LoVo (cell line): ENCODE data around the gene IQCK.

Source experiments
- DNase-seq: peaks from one replicate; pipeline ENCODE4 v3.0.0-alpha.2; 2016; ENCODE audit warnings: low spot score

IQCK gene

DNA sequence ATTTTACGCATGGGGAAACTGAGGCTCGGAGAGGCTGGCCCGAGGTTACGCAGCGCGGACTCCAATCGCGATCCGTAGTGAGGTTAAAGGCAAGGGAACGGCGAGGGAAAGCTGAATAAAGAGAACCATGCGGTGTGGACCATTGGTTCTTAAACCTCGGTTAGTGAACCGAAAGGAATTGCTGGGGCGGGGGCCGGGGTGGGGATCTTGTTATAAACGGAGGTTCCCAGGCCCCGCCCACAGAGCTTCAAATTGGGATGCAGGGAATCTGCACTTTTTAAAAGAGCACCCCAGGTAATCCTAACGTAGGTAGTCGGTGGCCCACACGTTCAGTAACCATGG lies 524 bp downstream of the IQCK start:
- DNase-seq: no peak

- no peak for DNase-seq
These were observed 4.3 kb downstream of the IQCK start for GRCh38 chr16:19722269-19722952.

- no peak for DNase-seq
These were observed 4.9 kb downstream of the IQCK start for GRCh38 chr16:19722981-19723380.

- no peak for DNase-seq
These were observed 10.5 kb downstream of the IQCK start for GRCh38 chr16:19728636-19728965.

DNA sequence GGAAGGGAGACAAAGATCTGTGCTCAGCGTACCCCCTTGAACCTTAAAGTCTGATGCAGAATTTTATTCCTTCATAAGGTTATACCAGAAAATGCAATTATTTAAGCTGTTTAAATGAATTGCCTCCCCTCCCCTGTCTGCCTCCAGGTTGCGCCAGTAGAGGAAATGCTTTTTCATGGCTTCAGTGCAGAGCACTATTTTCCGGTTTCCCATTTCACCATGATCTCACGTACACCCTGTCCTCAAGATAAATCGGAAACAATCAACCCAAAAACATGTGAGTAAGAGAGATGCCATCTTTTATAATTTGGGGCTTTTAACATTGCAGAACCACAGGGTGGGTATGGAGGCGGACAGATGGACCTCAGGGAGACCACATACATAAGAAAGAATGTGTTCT lies 15.5 kb downstream of the IQCK start:
- DNase-seq: no peak

DNA sequence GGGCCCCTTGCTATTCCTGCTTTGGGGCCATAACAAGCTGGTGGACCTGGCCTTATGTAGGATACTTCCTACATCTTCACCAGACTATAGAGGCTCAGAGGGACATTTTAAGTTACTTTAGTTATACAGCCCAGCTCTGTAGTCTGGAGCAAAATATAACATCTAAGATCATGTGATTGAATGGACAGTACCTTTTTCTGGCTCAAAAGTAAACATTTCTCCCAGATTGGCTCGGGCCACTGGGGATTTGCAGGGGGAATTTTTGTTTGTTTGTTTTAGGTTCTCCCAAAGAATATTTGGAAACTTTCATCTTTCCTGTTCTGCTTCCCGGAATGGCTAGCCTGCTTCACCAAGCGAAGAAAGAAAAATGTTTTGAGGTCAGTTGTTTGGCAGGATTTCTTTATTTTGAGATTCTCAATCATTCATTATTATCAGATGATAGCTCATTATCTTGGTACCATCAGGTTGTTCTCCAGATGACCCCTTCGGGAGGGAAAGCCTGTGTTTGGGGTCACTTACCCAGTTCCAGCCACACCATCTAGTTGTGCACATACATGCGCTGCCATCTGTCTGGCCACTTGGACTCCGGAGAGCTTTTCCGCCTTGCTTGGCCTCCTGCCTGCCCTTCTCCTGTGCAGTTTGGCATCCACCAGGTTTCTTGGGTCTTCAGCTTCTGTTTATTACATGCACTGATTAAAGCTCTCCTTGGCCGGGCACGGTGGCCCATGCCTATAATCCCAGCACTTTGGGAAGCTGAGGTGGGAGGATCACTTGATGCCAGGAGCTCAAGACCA lies 17.2 kb downstream of the IQCK start:
- no peak for DNase-seq

DNA sequence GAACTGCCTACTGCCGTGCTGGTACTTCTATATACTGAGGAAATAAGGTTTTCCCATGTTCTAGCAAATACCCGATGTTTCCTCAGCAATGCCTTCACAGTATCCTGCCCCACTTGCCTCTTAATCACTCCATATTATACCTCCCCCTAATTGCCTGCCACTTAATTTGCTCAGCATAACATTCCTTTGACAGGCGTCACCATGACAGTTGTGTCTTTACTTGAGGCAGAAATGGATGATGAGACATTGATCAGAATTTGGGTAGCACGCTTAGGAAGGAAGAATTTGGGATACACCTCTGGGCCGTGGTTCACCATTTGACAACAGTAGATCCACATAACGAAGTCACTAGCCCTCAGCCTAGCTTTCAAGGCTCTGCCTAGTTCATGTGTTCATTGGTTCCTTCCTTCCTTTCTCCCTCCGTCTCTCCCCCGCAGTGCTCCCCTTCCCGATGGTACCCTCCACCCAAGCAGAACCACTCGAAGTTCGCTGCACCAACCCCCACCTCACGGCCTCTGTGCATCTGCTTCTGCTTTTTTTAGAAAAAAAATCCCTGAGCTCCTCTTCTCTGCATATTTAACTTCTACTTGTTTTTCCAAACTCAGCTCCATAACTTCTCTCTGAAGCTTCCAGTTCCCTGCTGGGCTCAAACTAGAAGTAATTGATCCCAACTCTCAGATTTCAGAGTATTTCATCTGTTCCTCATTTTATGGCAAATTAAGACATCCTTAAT lies 19.4 kb downstream of the IQCK start:
- no peak for DNase-seq

DNA sequence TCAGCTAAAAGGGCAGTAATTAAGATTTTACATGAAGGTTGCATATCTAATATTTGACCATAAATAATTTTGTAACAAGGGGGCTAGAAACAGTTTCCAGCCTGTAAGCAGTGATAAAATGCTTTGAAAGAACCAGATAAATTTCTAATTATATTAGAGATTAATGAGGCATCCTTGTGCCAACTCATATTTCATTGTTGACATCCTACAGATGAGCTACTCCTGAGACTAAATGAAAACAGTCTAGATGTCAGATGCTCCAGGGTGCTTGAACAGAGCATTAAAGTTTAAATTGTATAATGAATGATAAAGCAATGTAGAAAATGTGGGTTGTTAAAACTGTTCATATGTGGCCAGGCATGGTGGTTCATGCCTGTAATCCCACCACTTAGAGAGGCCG lies 23.3 kb downstream of the IQCK start:
- DNase-seq: no peak

DNA sequence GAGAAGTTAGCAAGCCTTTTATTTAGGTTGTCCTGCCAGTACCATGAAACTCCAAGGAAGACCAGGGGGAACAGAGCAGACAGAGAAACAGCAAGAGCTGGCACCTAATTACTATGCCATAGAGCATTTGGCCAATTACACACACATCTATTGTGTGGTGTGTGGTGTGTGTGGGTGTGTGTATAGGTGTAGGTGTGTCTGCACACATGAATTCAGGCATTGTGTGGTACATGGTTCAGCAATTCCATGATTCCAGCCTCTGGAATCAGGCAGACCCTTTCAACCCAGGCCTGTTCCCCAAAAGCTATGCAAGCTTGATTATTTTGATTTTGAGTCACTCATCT lies 25.7 kb downstream of the IQCK start:
- no peak for DNase-seq

- DNase-seq: no peak
These were observed 26.6 kb downstream of the IQCK start for GRCh38 chr16:19744670-19745069.

- DNase-seq: no peak
These were observed 27.4 kb downstream of the IQCK start for GRCh38 chr16:19745286-19746010.

DNA sequence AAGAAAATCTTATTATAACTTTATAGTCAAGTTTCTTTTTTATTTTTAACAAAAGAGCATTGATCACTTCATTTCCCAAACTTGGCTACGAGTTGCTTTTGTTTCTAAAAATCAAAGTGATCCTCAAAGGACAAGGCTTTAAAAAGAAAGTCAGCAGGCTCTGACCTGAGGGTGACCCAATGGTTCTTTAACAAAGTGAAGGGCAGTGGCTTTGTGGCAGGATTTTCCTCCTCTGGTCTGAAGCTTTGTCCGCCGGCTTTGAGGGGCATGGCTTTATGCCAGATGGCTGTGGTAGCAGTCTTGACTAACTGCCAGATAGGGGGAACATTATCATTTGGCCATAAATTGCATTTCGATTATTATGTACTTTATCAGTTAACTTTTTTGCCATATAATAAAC lies 28.5 kb downstream of the IQCK start:
- DNase-seq: no peak

GRCh38 chr16:19748389-19749168 lies 30.5 kb downstream of the IQCK start:
- no peak for DNase-seq

DNA sequence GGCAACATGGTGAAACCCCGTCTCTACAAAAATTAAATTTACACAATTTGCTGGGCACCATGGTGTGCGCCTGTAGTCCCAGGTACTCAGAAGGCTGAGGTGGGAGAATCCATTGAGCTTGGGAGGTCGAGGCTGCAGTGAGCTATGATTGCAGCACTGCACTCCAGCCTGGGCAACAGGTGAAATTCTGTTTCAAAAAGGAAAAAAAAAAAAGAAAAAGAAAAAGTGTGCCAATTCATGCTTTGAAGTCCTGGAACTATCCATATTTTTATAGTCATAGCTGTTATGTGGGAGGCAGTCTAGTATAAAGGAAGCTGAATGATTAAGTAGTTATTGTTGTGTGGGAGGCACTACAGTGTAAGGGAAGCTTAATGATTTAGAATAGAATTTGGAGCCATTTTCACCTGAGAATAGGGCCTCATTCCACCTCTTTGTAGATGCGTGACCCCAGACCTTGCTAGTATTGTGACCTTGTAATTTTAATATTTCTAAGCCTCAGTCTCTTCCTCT lies 31.6 kb downstream of the IQCK start:
- no peak for DNase-seq

DNA sequence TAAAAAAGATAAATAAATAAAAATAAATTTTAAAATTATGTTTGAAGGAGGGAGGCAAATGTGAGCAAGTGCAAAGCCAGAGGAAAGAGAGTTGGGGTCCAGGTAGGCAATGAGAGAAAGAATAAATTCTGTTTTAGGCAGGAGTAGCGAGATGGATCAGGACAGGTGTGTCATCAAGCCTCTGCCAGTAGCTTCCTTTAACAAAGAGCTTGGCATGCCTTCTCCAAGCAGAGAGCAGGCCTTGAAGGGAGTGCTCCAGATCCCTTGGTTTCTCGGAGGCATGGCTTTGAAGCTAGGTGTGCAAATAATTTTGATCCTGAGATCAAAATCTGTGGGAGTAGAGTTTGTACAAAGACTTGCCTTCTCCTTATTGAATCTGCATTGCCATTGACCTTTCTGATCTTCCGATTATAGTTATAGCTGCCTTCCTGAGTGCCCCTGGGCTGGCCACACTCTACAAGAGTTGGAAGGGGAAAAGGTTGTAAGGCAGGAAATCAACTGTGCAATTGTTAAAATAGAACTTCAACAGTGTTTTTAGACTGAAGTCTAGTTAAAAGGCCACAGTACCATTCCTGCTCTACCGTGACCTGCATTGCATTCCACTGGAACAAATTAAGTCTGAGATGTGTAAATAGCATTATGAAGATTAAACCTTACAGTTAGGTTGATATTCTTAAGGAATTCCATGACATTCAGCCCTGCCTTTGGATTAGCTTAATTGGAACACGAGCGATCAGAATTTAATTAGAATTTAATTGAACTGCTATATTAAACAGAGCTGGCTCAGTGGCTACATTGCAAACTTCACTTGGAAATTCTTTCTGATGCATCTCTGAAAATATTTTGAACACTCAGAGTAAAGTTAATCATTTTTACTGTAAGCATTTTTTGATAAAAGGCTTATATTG lies 33.7 kb downstream of the IQCK start:
- no peak for DNase-seq

DNA sequence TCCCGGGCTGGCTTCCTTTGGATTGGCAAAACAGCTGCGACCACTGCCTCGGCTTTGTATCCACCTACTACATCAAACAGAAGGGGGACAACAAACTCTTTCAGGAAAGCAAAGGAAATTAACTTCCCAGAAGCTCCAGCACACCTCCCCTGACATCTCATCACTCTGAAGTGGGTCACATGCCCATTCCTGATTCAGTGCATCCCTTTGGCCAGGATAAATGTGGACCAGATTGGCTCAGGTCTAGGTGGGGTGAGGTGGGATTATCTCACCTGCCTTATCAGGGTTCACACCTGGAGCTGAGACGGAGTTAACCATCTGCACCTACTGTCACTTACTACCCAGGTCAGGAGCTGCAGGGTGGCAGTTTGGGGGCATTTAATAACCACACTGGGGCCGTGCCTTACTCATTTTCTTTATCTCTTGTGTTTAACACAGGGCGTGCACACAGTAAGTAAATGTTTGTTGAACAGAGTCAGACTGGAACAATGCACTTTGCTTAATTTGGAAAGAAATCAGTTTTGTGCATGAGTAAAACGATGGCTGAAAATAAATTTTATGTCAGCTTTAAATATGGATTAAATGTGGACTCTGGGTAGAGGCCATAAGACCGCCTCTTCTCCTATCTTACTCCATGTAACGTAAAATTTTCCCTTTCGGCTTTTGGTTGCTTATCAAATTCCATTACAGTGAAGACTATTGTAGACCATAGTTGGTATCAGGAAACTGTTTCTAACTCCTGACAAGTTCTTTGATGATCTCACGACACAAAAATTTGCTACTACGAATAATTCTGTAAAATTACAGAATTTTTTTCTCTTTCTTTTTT lies 36.0 kb downstream of the IQCK start:
- no peak for DNase-seq

- DNase-seq: no peak
These were observed 36.6 kb downstream of the IQCK start for GRCh38 chr16:19754644-19755036.

GRCh38 chr16:19755268-19755667 lies 37.2 kb downstream of the IQCK start:
- DNase-seq: no peak

- no peak for DNase-seq
These were observed 39.0 kb downstream of the IQCK start for GRCh38 chr16:19757026-19757425.
